ENCODE data around the gene ADAMTSL3.

- no peak for TF ChIP-seq EP300 (IDR thresholded peaks at IDR 0.05)
- no peak for TF ChIP-seq POLR2A (IDR thresholded peaks at IDR 0.05)
Observed at GRCh38 chr15:83905556-83906273, 251.8 kb downstream of the ADAMTSL3 start.

All from sigmoid colon (tissue), 4 donors.